ENCODE data around the gene APOA4. TPM values are rescaled to one million over a fixed set of nuclear protein-coding genes. Genes with fewer than 3 reads are reported as not detected.
A peak's percentile ranks its signal among the peaks of the same experiment; 100 is the strongest.

Gene APOA4
- polyA plus RNA-seq, 1 of the 3 experiments (the other 2 are of a cell fraction): not detected

DNA sequence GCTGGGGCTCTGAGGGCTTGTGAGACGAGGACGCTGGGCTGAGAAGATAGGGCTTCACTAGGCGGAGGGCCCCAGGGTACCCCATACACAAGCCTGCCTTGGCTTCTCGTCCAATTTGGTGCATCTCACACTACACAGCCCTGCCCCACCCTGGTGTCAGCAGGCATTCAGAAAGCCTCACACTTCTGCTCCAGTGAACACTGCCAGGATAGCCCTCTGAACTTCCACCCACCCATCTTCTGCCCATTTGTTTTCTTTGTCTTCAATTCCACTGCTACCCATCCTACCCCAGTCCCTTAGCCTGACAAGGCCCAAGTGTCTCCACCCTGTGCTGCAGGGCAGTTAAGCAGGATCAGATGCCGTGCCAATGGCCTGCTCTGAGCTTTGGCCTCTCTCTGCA, 48.4 kb downstream of the APOA4 start:
- H3K4me1 ChIP-seq (ENCODE audit: control insufficient read depth in 1 of 2, insufficient read depth in 2 of 2, low read depth in 1 of 2, low read length in 1 of 2): peaks cover 8% of the 10 kb centered on the region in 2 experiments; a peak in 3 of 4 replicates
- H2AFZ ChIP-seq (ENCODE audit: low read depth): no peak overlapping the region
- TF ChIP-seq PBX3 (IDR thresholded peaks at IDR 0.05): no peak
- no peak for TF ChIP-seq MEF2A (IDR thresholded peaks at IDR 0.05; ENCODE audit: borderline replicate concordance, low read depth)
- no peak for TF ChIP-seq RCOR1 (IDR thresholded peaks at IDR 0.05; ENCODE audit: low read length)
- TF ChIP-seq CHD2 (IDR thresholded peaks at IDR 0.05; ENCODE audit: low read length, partially characterized antibody): no peak
- no peak for TF ChIP-seq GATA2 (CRISPR knock-in tag; IDR thresholded peaks at IDR 0.05)
- TF ChIP-seq POLR2AphosphoS5 (IDR thresholded peaks at IDR 0.05; ENCODE audit: low read depth, low read length): no peak
- TF ChIP-seq, protein P1, sequence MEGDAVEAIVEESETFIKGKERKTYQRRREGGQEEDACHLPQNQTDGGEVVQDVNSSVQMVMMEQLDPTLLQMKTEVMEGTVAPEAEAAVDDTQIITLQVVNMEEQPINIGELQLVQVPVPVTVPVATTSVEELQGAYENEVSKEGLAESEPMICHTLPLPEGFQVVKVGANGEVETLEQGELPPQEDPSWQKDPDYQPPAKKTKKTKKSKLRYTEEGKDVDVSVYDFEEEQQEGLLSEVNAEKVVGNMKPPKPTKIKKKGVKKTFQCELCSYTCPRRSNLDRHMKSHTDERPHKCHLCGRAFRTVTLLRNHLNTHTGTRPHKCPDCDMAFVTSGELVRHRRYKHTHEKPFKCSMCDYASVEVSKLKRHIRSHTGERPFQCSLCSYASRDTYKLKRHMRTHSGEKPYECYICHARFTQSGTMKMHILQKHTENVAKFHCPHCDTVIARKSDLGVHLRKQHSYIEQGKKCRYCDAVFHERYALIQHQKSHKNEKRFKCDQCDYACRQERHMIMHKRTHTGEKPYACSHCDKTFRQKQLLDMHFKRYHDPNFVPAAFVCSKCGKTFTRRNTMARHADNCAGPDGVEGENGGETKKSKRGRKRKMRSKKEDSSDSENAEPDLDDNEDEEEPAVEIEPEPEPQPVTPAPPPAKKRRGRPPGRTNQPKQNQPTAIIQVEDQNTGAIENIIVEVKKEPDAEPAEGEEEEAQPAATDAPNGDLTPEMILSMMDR (IDR thresholded peaks at IDR 0.05): no peak
- TF ChIP-seq EP300 (IDR thresholded peaks at IDR 0.05; ENCODE audit: borderline replicate concordance in 1 of 2, low read depth in 1 of 2, low read length in 1 of 2): no peak
- DNase-seq: no peak
- no peaks in the 10 kb centered on the region for H4K20me1 ChIP-seq (ENCODE audit: insufficient read depth)
- peaks cover 24 to 32% of the 10 kb centered on the region in 2 experiments for H3K36me3 ChIP-seq (replicated peaks in 1 of 2; ENCODE audit: control insufficient read depth in 1 of 2, insufficient read depth in 2 of 2, low read length in 1 of 2)
- CTCF ChIA-PET: interaction anchor here (1.8 to 2.0 kb wide), 2 partner anchors 13 to 16 kb away, joined by 7 to 13 read pairs; partner anchors contain the start of genes APOA5 and ZPR1
- no peaks in the 10 kb centered on the region for H3K27me3 ChIP-seq (ENCODE audit: insufficient read depth)
- H3K4me3 ChIP-seq (ENCODE audit: low read depth in 2 of 2, low read length in 1 of 2): no peak overlapping the region
- peaks cover 30% of the 10 kb centered on the region for H3K79me2 ChIP-seq (ENCODE audit: insufficient read depth)
- POLR2A ChIA-PET: interaction anchor here (1.5 kb wide), 1 partner anchor 13 kb away, joined by 4 read pairs; the partner anchor contains the start of gene ZPR1
- no peaks in the 10 kb centered on the region for H3K9me2 ChIP-seq
- peaks cover 24% of the 10 kb centered on the region for H3F3A ChIP-seq (replicated peaks; ENCODE audit: insufficient read depth)
- WGBS (ENCODE audit: low lambda C conversion rate): 100% methylated on average over 4 of the region's 5 CpGs
- H3K4me2 ChIP-seq: no peak overlapping the region
- H3K27ac ChIP-seq (ENCODE audit: low read depth in 2 of 2, low read length in 1 of 2): 0 out of 4 replicates have a peak overlapping the region, but pooled peaks of 1 of the 2 experiments have one; percentile 7
- no peaks in the 10 kb centered on the region for H3K9me3 ChIP-seq
- no peak overlapping the region for H3K9ac ChIP-seq

DNA sequence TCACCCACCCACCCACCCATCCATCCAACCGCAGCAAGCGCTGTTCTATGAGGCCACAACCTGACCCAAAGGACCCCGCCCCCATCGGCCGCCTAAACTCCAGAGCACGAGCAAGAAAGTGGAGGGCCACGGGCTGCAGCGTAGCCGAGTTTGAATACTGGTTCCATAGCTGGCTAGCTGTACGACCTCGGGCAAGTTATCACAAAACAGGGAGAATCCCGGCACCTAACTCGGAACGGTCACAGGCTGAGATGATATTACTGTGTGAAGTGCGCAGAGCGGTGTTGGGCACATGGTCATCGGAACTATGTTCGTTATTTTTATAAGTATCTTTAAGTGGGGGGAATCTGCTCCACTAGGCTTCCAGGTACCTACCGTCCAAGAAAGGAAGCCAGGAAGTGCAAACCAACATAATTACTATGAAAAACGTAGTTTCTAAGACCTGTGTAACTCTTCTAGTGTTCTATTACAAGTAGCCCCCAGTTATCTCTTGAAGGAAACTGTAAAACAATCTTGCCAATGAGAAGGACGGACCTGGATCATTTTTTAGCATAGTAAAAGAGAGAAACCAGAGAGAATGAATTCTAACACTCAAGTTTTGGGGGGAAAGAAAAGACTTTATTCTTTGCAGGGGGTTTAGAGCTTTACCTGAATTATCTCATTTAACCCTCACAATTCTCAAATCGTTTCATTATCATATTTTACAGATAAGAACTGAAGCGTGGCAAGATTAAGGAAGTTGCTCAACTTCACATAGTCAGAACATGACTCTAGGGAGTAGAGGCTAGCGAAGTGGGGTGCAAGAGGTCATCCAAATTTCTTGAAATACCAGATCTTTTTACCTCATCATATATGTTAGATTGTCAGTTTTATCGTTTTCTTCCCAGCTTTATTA, 49.7 kb downstream of the APOA4 start:
- Histone ChIP-seq H3K79me2 (ENCODE audit: insufficient read depth) (peaks cover 39% of the 10 kb centered on the region), H3F3A (replicated peaks; ENCODE audit: insufficient read depth) (peaks cover 21% of the 10 kb centered on the region), H2AFZ (ENCODE audit: low read depth) (peak overlapping the region; percentile 93), H3K4me3 (ENCODE audit: low read depth in 2 of 2, low read length in 1 of 2) (peak overlapping the region; percentile 93 to 98), H3K9me2 (no peaks in the 10 kb centered on the region), H3K9me3 (no peaks in the 10 kb centered on the region), H3K36me3 (replicated peaks in 1 of 2; ENCODE audit: control insufficient read depth in 1 of 2, insufficient read depth in 2 of 2, low read length in 1 of 2) (peaks cover 14 to 26% of the 10 kb centered on the region in 2 experiments), H3K4me1 (ENCODE audit: control insufficient read depth in 1 of 2, insufficient read depth in 2 of 2, low read depth in 1 of 2, low read length in 1 of 2) (peaks cover 8% of the 10 kb centered on the region in 2 experiments; a peak in 3 of 4 replicates), H4K20me1 (ENCODE audit: insufficient read depth) (no peaks in the 10 kb centered on the region), H3K27ac (ENCODE audit: low read depth in 2 of 2, low read length in 1 of 2) (peak overlapping the region; percentile 35 to 95), H3K9ac (peak overlapping the region; percentile 54), H3K4me2 (peak overlapping the region; percentile 81), H3K27me3 (ENCODE audit: insufficient read depth) (no peaks in the 10 kb centered on the region)
- WGBS (ENCODE audit: low lambda C conversion rate): 9% methylated on average over 22 of the region's 25 CpGs
- CTCF ChIA-PET: interaction anchor here (0.6 to 2.0 kb wide), 8 partner anchors 14 to 365 kb away, joined by 3 to 13 read pairs (median 3); partner anchors contain the start of genes APOA5 and ZPR1
- POLR2A ChIA-PET: interaction anchor here (1.5 kb wide), 1 partner anchor 14 kb away, joined by 4 read pairs; the partner anchor contains the start of gene ZPR1
- TF ChIP-seq RAD21 (IDR thresholded peaks at IDR 0.05; ENCODE audit: low read length): no peak
- 0 out of 2 replicates have a peak, but pooled peaks have one; percentile 40 for TF ChIP-seq MAX (IDR thresholded peaks at IDR 0.05; ENCODE audit: low read depth)
- peak; percentile 74; the same call in 1 of the 2 replicates for TF ChIP-seq MXI1 (IDR thresholded peaks at IDR 0.05; ENCODE audit: low read depth, low read length)
- TF ChIP-seq POLR2AphosphoS5 (IDR thresholded peaks at IDR 0.05; ENCODE audit: low read depth, low read length): no peak
- TF ChIP-seq JUND (IDR thresholded peaks at IDR 0.05): 0 out of 2 replicates have a peak, but pooled peaks have one; percentile 6
- no peak for TF ChIP-seq REST (IDR thresholded peaks at IDR 0.05; ENCODE audit: low read depth, low read length)
- no peak for TF ChIP-seq PBX3 (IDR thresholded peaks at IDR 0.05)
- TF ChIP-seq SIN3A (IDR thresholded peaks at IDR 0.05; ENCODE audit: borderline replicate concordance, low read depth, low read length): no peak
- TF ChIP-seq GATA2 (CRISPR knock-in tag; IDR thresholded peaks at IDR 0.05): no peak
- no peak for DNase-seq

Data from SK-N-SH (cell line).